ENCODE measurements around the gene DHX15. TPM values are rescaled to one million over a fixed set of nuclear protein-coding genes. Genes with fewer than 3 reads are reported as not detected.

Gene DHX15
- total RNA-seq, 1 donor from 2014 or later, result 190 TPM

- no peak overlapping the region for H3K27ac Mint-ChIP-seq
- no peak for TF ChIP-seq CTCF (IDR thresholded peaks at IDR 0.05; ENCODE audit: unreplicated experiment)
- H3K9me3 Mint-ChIP-seq, result peaks cover 12% of the 10 kb centered on the region
- no peak overlapping the region for H3K4me3 Mint-ChIP-seq
- peaks cover 3% of the 10 kb centered on the region for H3K36me3 Mint-ChIP-seq
- H3K4me1 Mint-ChIP-seq, result peaks cover 7% of the 10 kb centered on the region
- peaks cover 2% of the 10 kb centered on the region for H3K27me3 Mint-ChIP-seq (ENCODE audit: low read depth)
- no peak for DNase-seq (ENCODE audit: low spot score in 2 of 2, unreplicated experiment in 2 of 2)
Observed at GRCh38 chr4:24599275-24599674, 14.9 kb upstream of the DHX15 start.

GRCh38 chr4:24598025-24598424 lies 13.7 kb upstream of the DHX15 start:
- H3K36me3 Mint-ChIP-seq, result peaks cover 3% of the 10 kb centered on the region
- peaks cover 12% of the 10 kb centered on the region for H3K9me3 Mint-ChIP-seq
- H3K4me1 Mint-ChIP-seq, result peaks cover 7% of the 10 kb centered on the region
- peak overlapping the region; percentile 22 for H3K27ac Mint-ChIP-seq
- DNase-seq (ENCODE audit: low spot score in 2 of 2, unreplicated experiment in 2 of 2), result no peak
- TF ChIP-seq CTCF (IDR thresholded peaks at IDR 0.05; ENCODE audit: unreplicated experiment), result no peak
- H3K4me3 Mint-ChIP-seq, result no peak overlapping the region
- H3K27me3 Mint-ChIP-seq (ENCODE audit: low read depth), result peaks cover 2% of the 10 kb centered on the region

- Mint-ChIP-seq H3K4me3 (no peak overlapping the region), H3K27ac (no peak overlapping the region), H3K36me3 (peaks cover 3% of the 10 kb centered on the region), H3K4me1 (peaks cover 7% of the 10 kb centered on the region), H3K9me3 (peaks cover 24% of the 10 kb centered on the region), H3K27me3 (ENCODE audit: low read depth) (no peaks in the 10 kb centered on the region)
- no peak for TF ChIP-seq CTCF (IDR thresholded peaks at IDR 0.05; ENCODE audit: unreplicated experiment)
- no peak for DNase-seq (ENCODE audit: low spot score in 2 of 2, unreplicated experiment in 2 of 2)
Observed at GRCh38 chr4:24595659-24596058, 11.3 kb upstream of the DHX15 start.

- H3K36me3 Mint-ChIP-seq, result peaks cover 3% of the 10 kb centered on the region
- TF ChIP-seq CTCF (IDR thresholded peaks at IDR 0.05; ENCODE audit: unreplicated experiment), result no peak
- H3K27me3 Mint-ChIP-seq (ENCODE audit: low read depth), result no peaks in the 10 kb centered on the region
- H3K9me3 Mint-ChIP-seq, result peaks cover 25% of the 10 kb centered on the region
- H3K27ac Mint-ChIP-seq, result peak overlapping the region; percentile 57
- peaks cover 7% of the 10 kb centered on the region for H3K4me1 Mint-ChIP-seq
- DNase-seq (ENCODE audit: low spot score in 2 of 2, unreplicated experiment in 2 of 2), result no peak
- H3K4me3 Mint-ChIP-seq, result no peak overlapping the region
Observed at GRCh38 chr4:24594887-24595286, 10.5 kb upstream of the DHX15 start.

GRCh38 chr4:24589448-24589847 lies 5.1 kb upstream of the DHX15 start:
- Mint-ChIP-seq H3K4me3 (no peak overlapping the region), H3K9me3 (peaks cover 13% of the 10 kb centered on the region), H3K27ac (no peak overlapping the region), H3K36me3 (no peaks in the 10 kb centered on the region), H3K27me3 (ENCODE audit: low read depth) (no peaks in the 10 kb centered on the region), H3K4me1 (peaks cover 2% of the 10 kb centered on the region)
- no peak for DNase-seq (ENCODE audit: low spot score in 2 of 2, unreplicated experiment in 2 of 2)
- no peak for TF ChIP-seq CTCF (IDR thresholded peaks at IDR 0.05; ENCODE audit: unreplicated experiment)
